SIG-M5 treated with dmso at 0.1 percent for 504 hours (cell line): Measurements from ENCODE around the gene KPNA6.
A peak's percentile ranks its signal among the peaks of the same experiment; 100 is the strongest.
"Not testable (repeated sequence)": the region's sequence is repeated elsewhere in the genome, so short reads cannot be mapped to it uniquely, and the experiment has no call there.

Source experiments
- DNase-seq: peaks from one replicate; lab custom pipeline; 2025; ENCODE audit not compliant: unreplicated experiment; lab: John Stamatoyannopoulos, UW

The KPNA6 gene

DNA sequence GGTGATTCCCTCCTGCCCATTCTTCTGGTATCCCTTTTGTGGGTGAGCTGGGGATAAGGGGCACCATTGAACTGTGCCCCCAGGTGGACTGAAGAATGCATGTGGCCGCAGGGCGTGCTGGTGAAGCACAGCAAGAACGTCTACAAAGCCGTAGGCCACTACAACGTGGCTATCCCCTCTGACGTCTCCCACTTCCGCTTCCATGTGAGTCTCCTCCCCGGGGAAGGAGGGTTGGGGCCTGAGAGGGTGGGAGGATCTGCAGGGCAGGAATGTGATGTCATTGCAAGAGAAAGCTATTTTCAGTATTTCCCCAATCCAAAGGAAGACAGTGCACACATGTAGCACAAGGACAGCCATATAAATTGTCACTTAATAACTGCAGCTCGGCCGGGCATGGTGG lies 7.5 kb upstream of the KPNA6 start:
- no peak for DNase-seq

DNA sequence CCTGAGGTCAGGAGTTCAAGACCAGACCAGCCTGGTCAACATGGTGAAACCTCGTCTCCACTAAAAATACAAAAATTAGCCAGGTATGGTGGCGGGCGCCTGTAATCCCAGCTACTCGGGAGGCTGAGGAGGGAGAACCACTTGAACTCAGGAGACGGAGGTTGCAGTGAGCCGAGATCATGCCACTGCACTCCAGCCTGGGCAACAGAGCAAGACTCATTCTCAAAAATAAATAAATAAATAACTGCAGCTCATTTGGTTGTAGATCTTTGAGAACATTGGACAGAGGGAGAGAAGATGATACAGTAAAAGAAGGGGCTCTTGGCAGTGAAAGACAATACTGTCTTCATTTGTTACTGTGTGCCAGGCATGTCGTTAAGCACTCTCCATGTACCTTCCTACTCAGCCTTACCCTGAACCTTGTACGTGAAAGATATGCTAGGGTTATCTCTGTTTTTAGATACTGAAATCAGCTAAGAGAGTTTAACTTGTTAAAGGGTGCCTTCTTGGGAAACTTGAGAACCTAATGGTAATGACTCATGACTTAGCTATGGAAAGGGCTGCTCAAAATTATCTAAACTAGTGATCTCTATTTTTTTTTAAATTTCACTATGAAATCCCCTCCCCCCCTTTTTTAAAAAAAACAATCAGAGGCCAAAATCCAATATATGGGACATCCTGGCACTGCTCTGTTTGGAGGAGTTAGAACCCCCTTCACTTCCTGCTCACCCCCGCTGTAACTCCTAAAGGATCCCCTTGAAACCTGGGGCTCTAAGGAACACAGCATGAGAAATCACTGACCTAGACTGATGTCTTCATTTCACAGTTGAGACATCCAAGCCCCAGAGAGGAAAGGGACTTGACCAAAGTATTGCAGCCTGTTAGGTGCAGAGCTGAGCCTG lies 6.8 kb upstream of the KPNA6 start:
- no peak for DNase-seq

DNA sequence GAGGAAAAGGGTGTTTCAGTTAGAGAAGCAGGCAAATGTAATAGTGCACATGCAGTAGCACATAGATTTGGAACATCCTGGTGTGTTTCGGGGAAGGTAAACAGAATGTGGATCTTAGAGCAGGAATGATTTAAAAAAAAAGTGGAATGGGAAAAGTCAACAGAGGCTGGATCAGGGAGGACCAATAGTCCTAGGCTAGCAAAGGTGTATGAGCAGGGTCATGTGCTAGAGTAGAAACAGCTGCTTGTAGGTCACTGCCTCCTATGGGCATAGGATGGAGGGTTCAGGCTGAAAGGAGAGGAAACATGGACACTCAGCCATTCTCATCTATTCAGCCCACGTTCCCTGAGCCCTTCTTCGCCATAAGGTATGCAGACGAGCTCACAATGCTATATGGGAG lies 3.7 kb upstream of the KPNA6 start:
- DNase-seq = no peak

DNA sequence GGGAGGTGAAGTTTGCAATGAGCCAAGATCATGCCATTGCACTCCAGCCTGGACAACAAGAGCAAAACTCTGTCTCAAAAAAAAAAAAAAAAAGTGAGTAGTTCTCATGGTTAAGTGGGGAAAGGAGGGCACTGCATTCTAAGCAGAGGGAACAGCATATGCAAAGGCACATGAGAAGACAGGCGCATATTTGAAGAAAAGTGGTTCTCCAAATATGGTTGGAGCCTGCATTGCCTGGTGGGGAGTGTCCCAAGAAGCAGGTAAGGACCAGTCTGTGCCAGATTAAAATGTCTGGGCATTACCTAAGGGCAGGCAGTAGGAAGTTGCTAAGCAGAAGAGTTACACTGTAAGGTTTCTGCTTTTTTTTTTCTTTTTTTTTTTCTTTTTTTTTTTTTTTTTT lies 2.5 kb upstream of the KPNA6 start:
- no peak for DNase-seq

DNA sequence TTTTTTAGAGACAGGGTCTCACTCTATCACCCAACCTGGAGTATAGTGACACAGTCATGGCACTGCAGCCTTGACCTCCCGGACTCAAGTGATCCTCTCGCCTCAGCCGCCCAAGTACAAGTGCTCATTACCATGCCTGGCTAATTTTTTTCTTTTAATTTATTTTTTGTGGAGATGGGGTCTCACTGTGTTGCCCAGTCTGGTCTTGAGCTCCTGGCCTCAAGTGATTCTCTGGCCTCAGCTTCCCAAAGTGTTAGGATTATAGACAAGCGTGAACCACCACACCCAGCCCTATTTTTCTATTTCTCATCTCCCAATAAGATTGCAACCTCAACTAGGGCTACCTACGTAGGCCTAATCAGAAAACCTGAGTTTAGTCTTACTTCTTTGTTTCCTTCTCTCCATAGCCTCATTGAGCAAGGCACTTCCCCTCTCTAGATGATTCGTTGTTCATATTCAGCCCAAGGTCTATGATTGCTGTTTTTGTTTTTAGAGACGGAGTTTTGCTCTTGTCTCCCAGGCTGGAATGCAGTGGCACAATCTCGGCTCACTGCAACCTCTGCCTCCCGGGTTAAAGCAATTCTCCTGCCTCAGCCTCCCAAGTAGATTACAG lies 1.1 kb upstream of the KPNA6 start:
- DNase-seq = peak; percentile 26

DNA sequence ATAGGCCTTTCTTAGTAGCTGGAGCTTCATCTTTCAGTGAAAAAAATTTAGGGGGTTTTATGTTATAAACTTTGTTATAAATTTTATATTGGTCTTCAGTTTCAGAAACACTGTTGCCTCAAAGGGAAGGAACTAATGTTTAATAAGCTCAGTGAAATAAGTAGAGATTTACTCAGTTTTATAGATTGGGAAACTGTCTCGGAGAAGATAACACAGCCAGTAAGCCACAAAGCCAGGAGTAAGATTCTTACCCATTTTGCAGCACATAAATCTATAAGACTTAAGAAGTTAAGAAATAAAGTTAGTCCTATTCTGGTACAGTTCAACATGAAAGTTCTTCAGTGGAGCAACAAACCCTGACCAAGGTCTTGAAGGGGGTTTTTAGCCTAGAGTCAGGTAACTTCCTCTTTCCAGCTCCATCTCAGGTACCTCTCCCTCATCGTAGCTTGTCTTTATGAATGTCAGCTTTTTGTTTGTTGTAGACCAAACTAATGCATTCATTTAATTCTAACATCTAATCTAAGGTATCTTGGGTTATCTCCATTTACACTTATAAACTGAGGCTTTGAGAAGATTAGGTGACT lies 3.3 kb downstream of the KPNA6 start:
- DNase-seq = no peak

DNA sequence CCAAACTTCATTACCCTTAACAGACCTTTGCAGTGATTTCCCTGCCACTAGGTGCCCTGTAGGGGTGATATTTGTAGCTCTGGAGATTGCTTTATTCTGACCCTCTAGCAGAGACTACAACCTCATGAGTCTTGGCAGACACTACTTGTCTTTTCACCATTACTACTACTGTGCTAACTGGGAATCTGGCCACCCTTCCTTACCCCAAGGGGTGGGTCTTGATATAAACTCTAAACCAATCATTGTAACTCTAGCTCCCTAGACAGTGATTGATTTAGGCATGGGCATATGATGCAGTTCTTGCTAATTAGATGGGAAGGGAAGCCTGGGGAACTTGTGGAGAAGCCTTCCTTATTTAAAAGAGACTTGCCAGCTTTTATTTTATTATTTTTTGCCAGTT lies 3.9 kb downstream of the KPNA6 start:
- DNase-seq = no peak

DNA sequence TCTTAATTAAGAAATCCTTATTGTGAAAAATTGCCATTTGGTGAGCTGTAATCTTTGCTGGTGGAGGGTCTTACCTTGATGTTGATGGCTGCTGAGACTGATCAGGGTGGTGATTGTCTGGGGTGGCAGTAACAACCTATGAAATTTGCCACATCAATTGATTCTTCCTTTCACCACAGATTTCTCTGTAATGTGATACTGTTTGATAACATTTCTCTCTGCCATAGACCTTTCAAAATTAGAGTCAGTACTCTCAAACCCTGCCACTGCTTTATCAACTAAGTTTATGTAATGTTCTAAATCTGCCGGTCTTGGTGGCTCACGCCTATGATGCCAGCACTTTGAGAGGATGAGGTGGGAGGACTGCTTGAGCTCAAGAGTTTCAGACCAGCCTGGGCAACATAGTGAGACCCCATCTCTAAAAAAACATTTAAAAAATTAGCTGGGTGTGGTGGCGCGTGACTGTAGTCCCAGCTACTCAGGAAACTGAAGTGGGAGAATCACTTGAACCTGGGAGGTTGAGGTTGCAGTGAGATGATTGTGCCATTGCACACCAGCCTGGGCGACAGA lies 5.0 kb downstream of the KPNA6 start:
- no peak for DNase-seq

DNA sequence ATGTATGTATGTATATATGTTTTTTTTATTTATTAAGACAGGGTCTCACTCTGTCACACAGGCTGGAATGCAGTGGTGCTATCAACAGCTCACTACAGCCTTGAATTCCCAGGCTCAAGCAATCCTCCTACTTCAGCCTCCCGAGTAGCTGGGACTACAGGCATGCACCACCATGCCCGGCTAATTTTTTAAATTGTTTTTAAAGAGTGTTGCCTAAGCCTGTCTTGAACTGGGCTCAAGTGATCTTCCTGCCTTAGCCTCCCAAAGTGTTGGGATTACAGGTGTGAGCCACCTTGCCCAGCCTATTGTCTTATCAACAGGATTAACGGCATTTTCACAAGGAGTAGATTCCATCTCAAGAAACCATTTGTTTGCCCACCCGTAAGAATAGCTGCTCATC lies 5.6 kb downstream of the KPNA6 start:
- not testable (repeated sequence) for DNase-seq

DNA sequence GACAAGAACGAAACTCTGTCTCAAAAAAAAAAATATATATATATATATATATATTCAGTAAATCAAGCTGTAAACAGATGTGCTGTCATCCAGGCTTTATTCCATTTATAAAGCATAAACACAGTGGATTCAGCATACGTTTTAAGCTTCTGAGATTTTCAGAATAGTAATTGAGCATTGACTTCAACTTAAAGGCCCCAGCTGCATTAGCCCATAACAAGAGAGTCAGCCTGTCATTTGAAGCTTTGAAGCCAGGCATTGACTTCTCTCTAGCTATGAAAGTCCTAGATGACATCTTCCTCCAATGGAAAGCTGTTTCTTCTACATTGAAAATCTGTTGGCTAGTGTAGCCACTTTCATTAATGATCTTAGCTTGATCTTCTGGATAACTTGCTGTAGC lies 6.6 kb downstream of the KPNA6 start:
- no peak for DNase-seq

DNA sequence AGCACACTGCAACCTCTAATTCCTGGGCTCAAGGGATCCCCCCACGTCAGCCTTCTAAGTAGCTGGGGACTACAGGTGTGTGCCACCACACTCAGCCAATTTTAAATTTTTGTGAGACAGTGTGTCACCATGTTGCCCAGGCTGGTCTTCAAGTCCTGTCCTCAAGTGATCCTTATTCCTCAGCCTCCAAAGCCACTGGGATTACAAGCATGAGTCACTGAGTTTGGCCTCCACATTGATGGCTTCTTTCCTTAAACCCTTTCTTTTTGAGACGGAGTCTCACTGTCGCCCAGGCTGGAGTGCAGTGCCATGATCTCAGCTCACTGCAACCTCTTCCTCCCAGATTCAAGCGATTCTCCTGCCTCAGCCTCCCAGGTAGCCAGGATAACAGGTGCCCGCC lies 7.6 kb downstream of the KPNA6 start:
- no peak for DNase-seq

DNA sequence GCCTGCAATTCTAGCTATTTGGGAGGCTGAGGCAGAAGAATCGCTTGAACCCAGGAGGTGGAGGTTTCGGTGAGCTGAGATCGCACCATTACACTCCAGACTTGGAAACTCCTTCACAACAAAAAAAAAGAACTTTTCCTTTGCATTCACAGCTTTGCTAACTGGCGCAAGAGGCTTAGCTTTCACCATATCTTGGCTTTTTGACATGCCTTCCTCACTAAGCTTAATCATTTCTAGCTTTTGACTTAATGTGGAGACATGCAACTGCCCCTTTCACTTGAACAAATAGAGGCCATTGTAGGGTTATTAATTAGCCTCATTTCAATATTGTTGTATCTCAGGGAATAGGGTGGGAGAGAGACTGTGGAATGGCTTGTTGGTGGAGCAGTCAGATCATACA lies 8.7 kb downstream of the KPNA6 start:
- no peak for DNase-seq

DNA sequence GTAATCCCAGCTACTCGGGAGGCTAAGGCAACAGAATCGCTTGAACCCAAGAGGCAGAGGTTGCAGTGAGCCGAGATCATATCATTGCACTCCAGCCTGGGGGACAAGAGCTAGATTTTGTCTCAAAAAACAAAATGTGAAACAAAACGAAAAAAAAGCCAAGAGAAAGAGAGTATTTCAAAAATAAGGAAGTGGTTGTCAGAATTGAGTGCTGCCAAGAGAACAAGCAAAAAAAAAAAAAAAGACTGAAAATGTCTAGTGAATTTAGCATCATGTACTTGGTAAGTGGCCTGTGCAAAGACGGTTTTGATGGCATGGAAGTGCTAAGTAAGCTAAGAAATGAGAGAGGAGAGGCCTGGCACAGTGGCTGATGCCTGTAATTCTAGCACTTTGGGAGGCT lies 14.3 kb downstream of the KPNA6 start:
- DNase-seq = peak; percentile 41

DNA sequence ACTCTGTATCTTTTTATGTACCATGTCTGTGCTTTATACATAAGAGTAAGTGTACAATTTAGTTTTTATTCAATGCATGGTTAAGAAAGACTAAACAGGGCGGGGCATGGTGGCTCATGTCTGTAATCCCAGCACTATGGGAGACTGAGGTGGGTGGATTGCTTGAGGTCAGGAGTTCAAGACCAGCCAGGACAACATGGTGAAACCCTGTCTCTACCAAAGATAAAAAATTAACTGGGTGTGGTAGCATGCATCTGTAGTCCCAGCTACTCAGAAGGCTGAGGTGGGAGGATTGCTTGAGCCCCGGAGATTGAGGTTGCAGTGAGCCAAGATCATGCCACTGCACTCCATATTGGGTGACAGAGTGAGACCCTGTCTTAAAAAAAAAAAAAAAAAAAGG lies 15.5 kb downstream of the KPNA6 start:
- DNase-seq = not testable (repeated sequence)

DNA sequence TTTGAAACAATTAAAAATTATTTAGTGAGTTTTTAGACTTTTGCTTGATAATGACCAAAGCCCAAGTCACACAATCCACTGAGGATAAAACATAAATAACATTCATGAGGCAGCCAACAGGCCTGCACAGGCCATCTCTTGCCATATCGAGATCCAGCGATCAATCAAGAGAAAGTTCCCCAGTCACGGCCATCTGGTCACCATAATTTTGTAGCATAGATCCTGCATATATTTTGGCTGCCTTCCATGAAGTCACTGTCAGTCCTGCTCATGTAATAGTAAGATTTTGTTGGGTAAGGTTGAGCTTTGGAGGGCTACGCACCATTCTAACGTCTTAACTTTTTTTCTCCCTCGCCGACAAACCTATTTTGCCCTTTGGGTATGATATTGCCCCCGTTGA lies 17.5 kb downstream of the KPNA6 start:
- no peak for DNase-seq

DNA sequence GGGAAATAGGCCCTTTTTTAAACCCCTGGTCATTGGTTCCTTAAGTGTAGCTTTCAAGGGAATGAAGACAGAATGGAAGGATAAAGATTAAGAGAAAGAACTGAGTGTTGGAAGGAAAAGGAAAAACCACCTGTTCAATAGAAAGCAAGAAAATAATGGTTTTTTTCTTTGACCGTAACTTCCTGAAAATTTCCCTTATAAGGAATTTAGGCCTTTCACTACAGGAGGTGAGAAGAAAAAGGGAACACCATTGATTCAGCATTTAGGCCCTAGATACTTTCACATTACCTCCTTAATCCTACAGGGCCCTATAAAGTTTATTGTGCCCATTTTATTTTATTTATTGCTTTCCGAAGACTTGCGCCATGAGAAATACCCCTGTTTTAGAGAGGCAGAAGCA lies 18.9 kb downstream of the KPNA6 start:
- no peak for DNase-seq

DNA sequence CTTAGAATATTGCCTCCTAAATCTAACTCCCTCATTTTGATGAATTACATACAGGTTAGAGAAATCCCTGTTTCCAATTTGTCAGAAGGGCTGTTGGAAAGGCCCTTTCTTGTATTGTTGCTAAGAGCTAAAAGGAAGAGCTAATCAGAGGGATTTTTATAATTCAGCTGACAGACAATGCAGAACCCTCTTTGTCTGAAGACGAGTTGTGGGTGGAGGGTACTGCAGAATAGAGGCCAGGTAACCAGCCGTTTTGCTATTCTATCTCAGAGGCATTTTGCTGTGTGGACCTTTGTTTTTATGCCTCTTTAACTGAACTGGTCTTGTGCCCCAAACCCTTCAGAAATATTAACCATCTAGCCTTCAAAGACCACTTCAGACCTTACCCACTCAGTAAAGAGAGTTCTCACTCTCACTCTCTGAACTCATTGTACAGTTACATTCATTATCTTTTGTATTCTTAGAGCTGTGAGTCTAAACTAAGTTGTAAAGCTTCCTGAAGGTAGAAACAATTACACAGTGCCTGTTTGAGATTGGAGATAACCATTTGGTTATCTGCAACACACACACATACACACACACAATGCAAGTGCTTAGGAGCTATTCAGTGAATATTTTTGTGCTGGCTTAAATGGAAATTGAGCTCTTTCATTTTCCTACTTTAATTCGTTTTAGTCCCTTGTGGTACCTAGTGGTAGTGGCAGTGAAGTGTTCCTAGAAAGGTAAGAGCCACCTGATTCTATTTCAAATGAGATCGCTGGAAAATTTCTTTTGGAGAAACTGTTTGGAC lies 19.7 kb downstream of the KPNA6 start:
- DNase-seq = no peak

DNA sequence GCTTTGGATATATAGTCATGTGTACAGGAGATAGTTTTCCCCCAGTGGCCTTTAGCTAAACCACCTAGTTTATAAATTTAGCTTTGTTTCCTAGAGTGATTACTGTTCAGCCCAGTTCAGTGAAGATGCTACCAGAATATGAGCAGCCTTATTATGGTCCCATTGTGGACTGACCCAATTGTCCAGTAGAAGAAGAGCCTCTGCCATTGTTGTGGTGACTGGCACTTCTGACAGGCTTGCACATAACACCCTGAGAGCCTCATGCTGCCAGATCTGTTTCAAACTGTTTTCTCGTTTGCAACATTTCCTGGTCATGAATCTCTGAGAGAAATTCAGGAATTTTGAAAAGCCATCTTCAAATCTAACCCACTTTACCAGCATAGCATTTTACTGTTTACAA lies 20.6 kb downstream of the KPNA6 start:
- DNase-seq = no peak

DNA sequence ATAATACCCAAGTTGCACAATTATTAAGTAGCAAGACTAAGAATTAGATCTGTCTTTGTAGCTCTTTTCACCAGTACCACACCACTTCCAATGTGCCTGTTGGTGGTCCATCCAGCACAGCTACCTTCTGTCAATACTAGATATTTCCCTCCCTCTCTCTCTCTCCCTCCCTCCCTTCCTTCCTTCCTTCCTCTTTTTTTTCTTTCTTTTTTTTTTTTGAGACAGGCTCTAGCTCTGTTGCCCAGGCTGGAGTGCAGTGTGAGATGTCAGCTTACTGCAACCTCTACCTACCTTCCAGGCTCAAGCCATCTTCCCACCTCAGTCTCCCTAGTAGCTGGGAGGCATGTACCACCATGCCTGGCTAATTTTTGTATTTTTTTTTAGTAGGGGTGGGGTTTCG lies 21.1 kb downstream of the KPNA6 start:
- DNase-seq = no peak

DNA sequence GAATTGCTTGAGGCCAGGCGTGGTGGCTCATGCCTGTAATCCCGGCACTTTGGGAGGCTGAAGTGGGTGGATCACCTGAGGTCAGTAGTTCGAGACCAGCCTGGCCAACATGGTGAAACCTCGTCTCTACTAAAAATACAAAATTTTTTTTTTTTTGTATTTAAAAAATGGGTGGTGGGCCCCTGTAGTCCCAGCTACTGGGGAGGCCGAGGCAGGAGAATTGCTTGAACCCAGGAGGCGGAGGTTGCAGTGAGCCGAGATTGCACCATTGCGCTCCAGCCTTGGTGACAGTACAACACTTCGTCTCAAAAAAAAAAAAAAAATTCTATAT lies 26.1 kb downstream of the KPNA6 start:
- DNase-seq = not testable (repeated sequence)

DNA sequence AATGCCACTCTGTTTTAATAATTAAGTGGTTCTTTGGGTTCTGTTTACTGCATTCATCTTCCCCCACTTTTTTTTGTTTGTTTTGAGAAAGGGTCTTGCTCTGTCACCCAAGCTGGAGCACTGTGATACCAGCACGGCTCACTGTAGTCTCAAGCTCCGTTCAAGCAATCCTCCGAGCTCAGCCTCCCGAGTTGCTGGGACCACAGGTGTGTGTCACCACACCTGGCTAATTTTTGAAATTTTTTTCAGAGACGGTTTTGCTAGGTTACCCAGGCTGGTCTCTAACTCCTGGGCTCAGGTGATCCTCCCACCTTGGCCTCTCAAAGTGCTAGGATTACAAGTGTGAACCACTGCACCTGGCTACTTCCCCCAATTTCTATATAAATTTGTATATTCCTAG lies 29.3 kb downstream of the KPNA6 start:
- no peak for DNase-seq
